ENCODE measurements around the gene RHOBTB1. TPM values are rescaled to one million over a fixed set of nuclear protein-coding genes. Genes with fewer than 3 reads are reported as not detected.
"Not testable (repeated sequence)": the region's sequence is repeated elsewhere in the genome, so short reads cannot be mapped to it uniquely, and the experiment has no call there.

RHOBTB1 gene
- total RNA-seq, 2 experiments from 2014 or later: 0.09 to 0.74 TPM

- Mint-ChIP-seq H3K4me3 (no peak overlapping the region), H3K36me3 (ENCODE audit: low read depth) (no peaks in the 10 kb centered on the region), H3K4me1 (ENCODE audit: low read depth) (peaks cover 10% of the 10 kb centered on the region), H3K9me3 (peaks cover 4% of the 10 kb centered on the region), H3K27ac (no peak overlapping the region), H3K27me3 (peaks cover 1% of the 10 kb centered on the region)
- no peak for TF ChIP-seq CTCF (IDR thresholded peaks at IDR 0.05)
- ATAC-seq: no peak
- intact Hi-C loops (cut with micrococcal nuclease): no loop called here
- CTCF ChIA-PET: interaction anchor here (1.4 kb wide), 1 partner anchor 68 kb away, joined by 5 read pairs; no protein-coding TSS in a partner anchor
- no peak for DNase-seq
- POLR2A ChIA-PET: interaction anchor here (0.5 to 0.8 kb wide), 2 partner anchors 11 to 569 kb away, joined by 3 read pairs; no protein-coding TSS in a partner anchor
These were observed 36.0 kb downstream of the RHOBTB1 start for GRCh38 chr10:60908031-60908430.

GRCh38 chr10:60907236-60907635 lies 36.7 kb downstream of the RHOBTB1 start:
- Mint-ChIP-seq H3K9me3 (peaks cover 4% of the 10 kb centered on the region), H3K4me3 (no peak overlapping the region), H3K27me3 (peaks cover 1% of the 10 kb centered on the region), H3K36me3 (ENCODE audit: low read depth) (no peaks in the 10 kb centered on the region), H3K4me1 (ENCODE audit: low read depth) (peaks cover 10% of the 10 kb centered on the region), H3K27ac (no peak overlapping the region)
- intact Hi-C loops (cut with micrococcal nuclease): no loop called here
- ATAC-seq (no peak), DNase-seq (no peak)
- CTCF ChIA-PET: interaction anchor here (1.4 kb wide), 1 partner anchor 67 kb away, joined by 5 read pairs; no protein-coding TSS in a partner anchor
- POLR2A ChIA-PET: interaction anchor here (0.6 kb wide), 1 partner anchor 845 kb away, joined by 3 read pairs; no protein-coding TSS in a partner anchor
- TF ChIP-seq CTCF (IDR thresholded peaks at IDR 0.05): no peak

- intact Hi-C loops (cut with micrococcal nuclease); H3K27ac Mint-ChIP-seq; DNase-seq; ATAC-seq; H3K36me3 Mint-ChIP-seq (ENCODE audit: low read depth); H3K4me3 Mint-ChIP-seq; H3K9me3 Mint-ChIP-seq; H3K27me3 Mint-ChIP-seq: not testable (repeated sequence)
- CTCF ChIA-PET: interaction anchor here (1.1 kb wide), 1 partner anchor 58 kb away, joined by 3 read pairs; no protein-coding TSS in a partner anchor
- POLR2A ChIA-PET: interaction anchor here (0.6 kb wide), 1 partner anchor 844 kb away, joined by 3 read pairs; no protein-coding TSS in a partner anchor
- H3K4me1 Mint-ChIP-seq (ENCODE audit: low read depth): peaks cover 10% of the 10 kb centered on the region
These were observed 37.2 kb downstream of the RHOBTB1 start for GRCh38 chr10:60906825-60907224.

GRCh38 chr10:60906411-60906810 lies 37.6 kb downstream of the RHOBTB1 start:
- DNase-seq (no peak), ATAC-seq (no peak)
- ChIA-PET POLR2A (no interaction called here), CTCF (interaction anchor here (1.1 kb wide), 1 partner anchor 58 kb away, joined by 3 read pairs; no protein-coding TSS in a partner anchor)
- intact Hi-C loops (cut with micrococcal nuclease): no loop called here
- Mint-ChIP-seq H3K36me3 (ENCODE audit: low read depth) (no peaks in the 10 kb centered on the region), H3K4me1 (ENCODE audit: low read depth) (peaks cover 10% of the 10 kb centered on the region), H3K4me3 (no peak overlapping the region), H3K27ac (no peak overlapping the region), H3K27me3 (peaks cover 1% of the 10 kb centered on the region), H3K9me3 (peaks cover 4% of the 10 kb centered on the region)
- TF ChIP-seq CTCF (IDR thresholded peaks at IDR 0.05): no peak

GRCh38 chr10:60905580-60905979 lies 38.4 kb downstream of the RHOBTB1 start:
- DNase-seq: no peak
- H3K9me3 Mint-ChIP-seq: peaks cover 4% of the 10 kb centered on the region
- POLR2A ChIA-PET: no interaction called here
- H3K27ac Mint-ChIP-seq: no peak overlapping the region
- TF ChIP-seq CTCF (IDR thresholded peaks at IDR 0.05): no peak
- H3K27me3 Mint-ChIP-seq: no peaks in the 10 kb centered on the region
- ATAC-seq: no peak
- no peak overlapping the region for H3K4me3 Mint-ChIP-seq
- H3K36me3 Mint-ChIP-seq (ENCODE audit: low read depth): no peaks in the 10 kb centered on the region
- intact Hi-C loops (cut with micrococcal nuclease): no loop called here
- H3K4me1 Mint-ChIP-seq (ENCODE audit: low read depth): peaks cover 3% of the 10 kb centered on the region
- CTCF ChIA-PET: interaction anchor here (1.1 kb wide), 1 partner anchor 59 kb away, joined by 3 read pairs; no protein-coding TSS in a partner anchor
